Common myeloid progenitor, CD34-positive (primary cell): ENCODE data around the gene NSUN7.

Experiments used
- CTCF ChIA-PET: fragments of 350-600 bp; sonication (Branson Sonifier 250); formaldehyde crosslinking; loops from one replicate; lab custom pipeline; 2021; ENCODE audit warnings: antibody characterized with exemption; lab: Charles Lee
- POLR2A ChIA-PET: fragments of 350-600 bp; sonication (Branson Sonifier 250); formaldehyde crosslinking; loops from one replicate; lab custom pipeline; 2021; ENCODE audit warnings: antibody characterized with exemption; lab: Charles Lee
- DNase-seq, 3 donors: peaks; one replicate each; pipeline versions ENCODE4 v3.0.0 to v3.0.0-alpha.2; 2013
- H3K27ac ChIP-seq, 2 experiments: 1 replicate in 1 of 2; 2 replicates in 1 of 2; pipeline ENCODE4 v1.7.0; 2013; ENCODE audit warnings: inconsistent platforms in 2 of 2, low read length in 2 of 2, mild to moderate bottlenecking in 2 of 2, low read depth in 1 of 2, moderate library complexity in 1 of 2; ENCODE audit not compliant: severe bottlenecking in 2 of 2, insufficient read depth in 1 of 2, poor library complexity in 1 of 2
- H3K27me3 ChIP-seq, 5 experiments: replicated peaks in 2 of 5; 1 replicate in 3 of 5; 2 replicates in 2 of 5; pipeline versions ENCODE4 v1.6.1 to v1.7.0; 2013; ENCODE audit warnings: low read length in 4 of 5, mild to moderate bottlenecking in 2 of 5, moderate library complexity in 2 of 5, inconsistent platforms in 1 of 5; ENCODE audit not compliant: insufficient read depth in 5 of 5, control insufficient read depth in 4 of 5
- H3K36me3 ChIP-seq, 4 experiments: 1 replicate in 2 of 4; 2 replicates in 2 of 4; pipeline versions ENCODE4 v1.6.1 to v1.7.0; 2013; ENCODE audit warnings: low read length in 3 of 4, control low read depth in 1 of 4, mild to moderate bottlenecking in 1 of 4; ENCODE audit not compliant: control insufficient read depth in 4 of 4, insufficient read depth in 4 of 4
- H3K4me1 ChIP-seq, 4 experiments: 1 replicate in 3 of 4; 2 replicates in 1 of 4; pipeline versions ENCODE4 v1.6.1 to v1.7.1; 2013; ENCODE audit warnings: low read length in 3 of 4, mild to moderate bottlenecking in 3 of 4, control low read depth in 1 of 4, inconsistent platforms in 1 of 4, moderate library complexity in 1 of 4; ENCODE audit not compliant: control insufficient read depth in 4 of 4, insufficient read depth in 4 of 4; ENCODE audit errors: control extremely low read depth in 1 of 4
- H3K4me3 ChIP-seq, 7 experiments: 1 replicate in 4 of 7; 2 replicates in 3 of 7; pipeline versions ENCODE4 v1.5.1 to v1.7.0; 2013; ENCODE audit warnings: mild to moderate bottlenecking in 7 of 7, low read length in 6 of 7, moderate library complexity in 6 of 7, inconsistent platforms in 2 of 7, low read depth in 2 of 7, control low read depth in 1 of 7; ENCODE audit not compliant: insufficient read depth in 4 of 7, control insufficient read depth in 1 of 7; ENCODE audit errors: extremely low read depth in 1 of 7
- H3K9me3 ChIP-seq, 5 experiments: 1 replicate in 4 of 5; 2 replicates in 1 of 5; pipeline versions ENCODE4 v1.6.1 to v1.7.1; 2013; ENCODE audit warnings: low read length in 4 of 5, mild to moderate bottlenecking in 2 of 5, inconsistent platforms in 1 of 5, low read depth in 1 of 5, moderate library complexity in 1 of 5; ENCODE audit not compliant: control insufficient read depth in 4 of 5, insufficient read depth in 2 of 5; ENCODE audit errors: control extremely low read depth in 1 of 5
- WGBS: methylation state at CpG from one replicate; pipeline ENCODE4 v1.1.5; 2013; ENCODE audit not compliant: insufficient coverage; 5-methylcytosine and 5-hydroxymethylcytosine counted together

NSUN7 gene

GRCh38 chr4:40713798-40714197, 36.0 kb upstream of the NSUN7 start:
- POLR2A ChIA-PET, result no interaction called here
- Histone ChIP-seq H3K4me3 (no peak overlapping the region), H3K9me3 (no peaks in the 10 kb centered on the region), H3K4me1 (peaks cover 0 to 14% (median 4%) of the 10 kb centered on the region in 4 experiments), H3K27me3 (no peaks in the 10 kb centered on the region), H3K36me3 (no peaks in the 10 kb centered on the region), H3K27ac (no peak overlapping the region)
- whole genome bisulfite sequencing, result 100% methylated on average over 2 of the region's 2 CpGs
- no peak for DNase-seq
- CTCF ChIA-PET, result interaction anchor here (0.5 kb wide), 1 partner anchor 476 kb away, joined by 3 read pairs; no protein-coding TSS in a partner anchor

GRCh38 chr4:40718586-40718985, 31.2 kb upstream of the NSUN7 start:
- H3K27me3 ChIP-seq, result no peaks in the 10 kb centered on the region
- H3K36me3 ChIP-seq, result no peaks in the 10 kb centered on the region
- ChIA-PET CTCF (interaction anchor here (0.6 to 2.0 kb wide), 11 partner anchors 11 to 567 kb away, joined by 3 to 5 read pairs (median 3); no protein-coding TSS in a partner anchor), POLR2A (no interaction called here)
- no peak overlapping the region for H3K27ac ChIP-seq
- no peaks in the 10 kb centered on the region for H3K9me3 ChIP-seq
- no peak for DNase-seq
- peaks cover 5 to 32% (median 14%) of the 10 kb centered on the region in 4 experiments for H3K4me1 ChIP-seq
- no peak overlapping the region for H3K4me3 ChIP-seq
- WGBS, result 90% methylated on average over 3 of the region's 3 CpGs

- Histone ChIP-seq H3K4me1 (peaks cover 5 to 36% (median 15%) of the 10 kb centered on the region in 4 experiments), H3K27ac (no peak overlapping the region), H3K9me3 (no peaks in the 10 kb centered on the region), H3K4me3 (no peak overlapping the region), H3K36me3 (no peaks in the 10 kb centered on the region), H3K27me3 (no peaks in the 10 kb centered on the region)
- peak; percentile 47 to 60 (median 52) for DNase-seq
- POLR2A ChIA-PET, result interaction anchor here (0.7 kb wide), 1 partner anchor 237 kb away, joined by 3 read pairs; no protein-coding TSS in a partner anchor
- CTCF ChIA-PET, result interaction anchor here (0.6 to 2.0 kb wide), 16 partner anchors 10 to 663 kb away, joined by 3 to 5 read pairs (median 3); no protein-coding TSS in a partner anchor
- 0% methylated on average over 1 of the region's 5 CpGs for WGBS
Measured at GRCh38 chr4:40719008-40719623, 30.6 kb upstream of the NSUN7 start.

GRCh38 chr4:40720351-40720750, 29.4 kb upstream of the NSUN7 start:
- Histone ChIP-seq H3K36me3 (no peaks in the 10 kb centered on the region), H3K27ac (no peak overlapping the region), H3K4me1 (peaks cover 5 to 34% (median 15%) of the 10 kb centered on the region in 4 experiments), H3K27me3 (no peaks in the 10 kb centered on the region), H3K9me3 (no peaks in the 10 kb centered on the region), H3K4me3 (no peak overlapping the region)
- WGBS, result 93% methylated on average over 2 of the region's 4 CpGs
- no peak for DNase-seq
- ChIA-PET POLR2A (no interaction called here), CTCF (interaction anchor here (0.8 to 2.0 kb wide), 6 partner anchors 16 to 664 kb away, joined by 3 to 5 read pairs (median 4); no protein-coding TSS in a partner anchor)

- Histone ChIP-seq H3K27ac (no peak overlapping the region), H3K4me1 (peaks cover 5 to 34% (median 15%) of the 10 kb centered on the region in 4 experiments), H3K27me3 (no peaks in the 10 kb centered on the region), H3K36me3 (no peaks in the 10 kb centered on the region), H3K4me3 (no peak overlapping the region), H3K9me3 (no peaks in the 10 kb centered on the region)
- 39% methylated on average over 2 of the region's 3 CpGs for WGBS
- CTCF ChIA-PET, result interaction anchor here (0.6 to 1.0 kb wide), 3 partner anchors 26 to 402 kb away, joined by 3 read pairs; no protein-coding TSS in a partner anchor
- POLR2A ChIA-PET, result no interaction called here
- peak in 2 of 3 donors; percentile 48 to 52 for DNase-seq
Measured at GRCh38 chr4:40720916-40721315, 28.8 kb upstream of the NSUN7 start.

- peak in 1 of 3 donors; percentile 9 for DNase-seq
- POLR2A ChIA-PET, result no interaction called here
- CTCF ChIA-PET, result interaction anchor here (0.6 to 1.0 kb wide), 3 partner anchors 25 to 403 kb away, joined by 3 read pairs; no protein-coding TSS in a partner anchor
- Histone ChIP-seq H3K4me1 (peaks cover 5 to 34% (median 15%) of the 10 kb centered on the region in 4 experiments), H3K36me3 (no peaks in the 10 kb centered on the region), H3K27me3 (no peaks in the 10 kb centered on the region), H3K9me3 (no peaks in the 10 kb centered on the region), H3K27ac (no peak overlapping the region), H3K4me3 (no peak overlapping the region)
- WGBS, result 98% methylated on average over 5 of the region's 5 CpGs
Measured at GRCh38 chr4:40721730-40722171, 28.0 kb upstream of the NSUN7 start.

GRCh38 chr4:40722576-40723161, 27.1 kb upstream of the NSUN7 start:
- WGBS, result 5% methylated on average over 4 of the region's 5 CpGs
- no peaks in the 10 kb centered on the region for H3K36me3 ChIP-seq
- H3K4me3 ChIP-seq, result peak overlapping the region in 1 of 7 experiments; percentile 21
- no peaks in the 10 kb centered on the region for H3K27me3 ChIP-seq
- H3K4me1 ChIP-seq, result peaks cover 5 to 34% (median 15%) of the 10 kb centered on the region in 4 experiments
- no peaks in the 10 kb centered on the region for H3K9me3 ChIP-seq
- peak; percentile 29 to 90 (median 87) for DNase-seq
- ChIA-PET POLR2A (no interaction called here), CTCF (no interaction called here)
- peak overlapping the region in 1 of 2 experiments; percentile 25 for H3K27ac ChIP-seq
